ENCODE measurements around the gene GNG10.

GNG10 gene

DNA sequence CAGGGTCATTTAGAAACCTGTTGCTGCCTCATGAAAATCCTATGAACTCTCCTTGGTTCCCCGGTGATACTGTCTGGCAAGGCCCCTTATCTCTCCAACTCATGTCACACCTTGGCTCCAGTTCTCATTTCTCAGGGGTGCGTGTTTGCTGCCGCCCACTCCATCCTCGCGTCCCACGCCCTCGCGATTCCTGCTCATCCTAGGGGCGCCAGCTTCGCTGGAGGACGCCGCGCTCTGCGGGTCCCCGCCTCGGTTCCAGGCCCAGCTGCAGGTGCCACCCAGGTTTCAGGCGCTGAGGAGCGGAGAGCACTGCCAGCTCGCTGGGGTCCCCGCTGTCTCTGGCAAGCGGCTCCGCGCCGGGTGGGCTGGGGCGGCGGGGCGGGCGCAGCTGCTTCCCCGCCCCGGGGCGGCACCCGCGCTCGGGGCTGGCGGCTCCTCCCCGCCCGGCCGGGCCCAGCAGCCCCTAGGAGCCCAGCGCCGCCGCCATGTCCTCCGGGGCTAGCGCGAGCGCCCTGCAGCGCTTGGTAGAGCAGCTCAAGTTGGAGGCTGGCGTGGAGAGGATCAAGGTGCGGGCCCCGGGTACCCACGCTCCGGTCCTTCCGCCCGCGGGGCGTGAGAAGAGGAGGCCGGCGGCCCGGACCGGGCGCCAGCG lies at the start of gene GNG10:
Gene GNG10, plus strand, starts transcription at position 456 of the 652 bp plus-strand sequence. Its CDS starts 30 bp downstream, at position 486.
- TF ChIP-seq, protein P1, sequence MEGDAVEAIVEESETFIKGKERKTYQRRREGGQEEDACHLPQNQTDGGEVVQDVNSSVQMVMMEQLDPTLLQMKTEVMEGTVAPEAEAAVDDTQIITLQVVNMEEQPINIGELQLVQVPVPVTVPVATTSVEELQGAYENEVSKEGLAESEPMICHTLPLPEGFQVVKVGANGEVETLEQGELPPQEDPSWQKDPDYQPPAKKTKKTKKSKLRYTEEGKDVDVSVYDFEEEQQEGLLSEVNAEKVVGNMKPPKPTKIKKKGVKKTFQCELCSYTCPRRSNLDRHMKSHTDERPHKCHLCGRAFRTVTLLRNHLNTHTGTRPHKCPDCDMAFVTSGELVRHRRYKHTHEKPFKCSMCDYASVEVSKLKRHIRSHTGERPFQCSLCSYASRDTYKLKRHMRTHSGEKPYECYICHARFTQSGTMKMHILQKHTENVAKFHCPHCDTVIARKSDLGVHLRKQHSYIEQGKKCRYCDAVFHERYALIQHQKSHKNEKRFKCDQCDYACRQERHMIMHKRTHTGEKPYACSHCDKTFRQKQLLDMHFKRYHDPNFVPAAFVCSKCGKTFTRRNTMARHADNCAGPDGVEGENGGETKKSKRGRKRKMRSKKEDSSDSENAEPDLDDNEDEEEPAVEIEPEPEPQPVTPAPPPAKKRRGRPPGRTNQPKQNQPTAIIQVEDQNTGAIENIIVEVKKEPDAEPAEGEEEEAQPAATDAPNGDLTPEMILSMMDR (conservative IDR thresholded peaks at IDR 0.05): no peak

GRCh38 chr9:111613436-111614040 lies 47.9 kb upstream of the GNG10 start:
- TF ChIP-seq, protein P1 (conservative IDR thresholded peaks at IDR 0.05): no peak; the same call in 1 of the 2 replicates
- peak overlapping the region; percentile 73; the same call in 1 of the 2 replicates for H3K27ac ChIP-seq

More for the DNA sequence above, at the start of gene GNG10:
- H3K27ac ChIP-seq: peak within 1 kb of the TSS; percentile 87

DNA sequence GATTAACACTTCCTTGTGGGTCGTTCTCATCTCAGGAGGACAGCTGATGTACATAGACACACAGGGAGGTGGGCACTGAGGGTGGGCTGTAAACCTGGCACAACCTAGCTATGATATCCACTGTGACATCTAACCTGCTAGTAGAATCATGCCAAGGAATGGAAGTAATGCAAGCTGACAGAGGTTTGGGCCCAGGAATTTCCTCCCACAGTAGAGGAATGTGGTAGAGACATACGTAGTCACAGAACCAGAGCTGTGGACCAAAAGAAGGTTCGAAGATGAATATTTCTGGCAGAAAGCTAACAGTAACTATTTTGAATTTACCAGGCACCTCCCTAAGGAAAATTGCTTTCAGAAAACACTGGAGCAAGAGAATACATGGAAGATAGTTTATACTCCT lies 45.5 kb upstream of the GNG10 start:
- TF ChIP-seq, protein P1 (conservative IDR thresholded peaks at IDR 0.05): no peak
- peak overlapping the region; percentile 84 for H3K27ac ChIP-seq

DNA sequence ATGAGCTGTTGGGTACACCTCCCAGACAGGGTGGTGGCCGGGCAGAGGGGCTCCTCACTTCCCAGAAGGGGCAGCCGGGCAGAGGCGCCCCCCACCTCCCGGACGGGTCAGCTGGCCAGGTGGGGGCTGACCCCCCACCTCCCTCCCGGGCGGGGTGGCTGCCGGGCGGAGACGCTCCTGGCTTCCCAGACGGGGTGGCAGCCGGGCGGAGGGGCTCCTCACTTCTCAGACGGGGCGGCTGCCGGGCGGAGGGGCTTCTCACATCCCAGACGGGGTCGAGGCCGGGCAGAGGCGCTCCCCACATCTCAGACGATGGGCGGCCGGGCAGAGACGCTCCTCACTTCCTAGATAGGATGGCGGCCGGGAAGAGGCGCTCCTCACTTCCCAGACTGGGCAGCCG lies 44.1 kb upstream of the GNG10 start:
- peak overlapping the region; percentile 84 for H3K27ac ChIP-seq

GRCh38 chr9:111621895-111622480 lies 39.4 kb upstream of the GNG10 start:
- peak overlapping the region; percentile 75 for H3K27ac ChIP-seq
- TF ChIP-seq, protein P1 (conservative IDR thresholded peaks at IDR 0.05): peak; percentile 100

- TF ChIP-seq, protein P1 (conservative IDR thresholded peaks at IDR 0.05): no peak
- peak overlapping the region; percentile 75; the same call in 1 of the 2 replicates for H3K27ac ChIP-seq
These were observed 38.8 kb upstream of the GNG10 start for GRCh38 chr9:111622626-111623025.

DNA sequence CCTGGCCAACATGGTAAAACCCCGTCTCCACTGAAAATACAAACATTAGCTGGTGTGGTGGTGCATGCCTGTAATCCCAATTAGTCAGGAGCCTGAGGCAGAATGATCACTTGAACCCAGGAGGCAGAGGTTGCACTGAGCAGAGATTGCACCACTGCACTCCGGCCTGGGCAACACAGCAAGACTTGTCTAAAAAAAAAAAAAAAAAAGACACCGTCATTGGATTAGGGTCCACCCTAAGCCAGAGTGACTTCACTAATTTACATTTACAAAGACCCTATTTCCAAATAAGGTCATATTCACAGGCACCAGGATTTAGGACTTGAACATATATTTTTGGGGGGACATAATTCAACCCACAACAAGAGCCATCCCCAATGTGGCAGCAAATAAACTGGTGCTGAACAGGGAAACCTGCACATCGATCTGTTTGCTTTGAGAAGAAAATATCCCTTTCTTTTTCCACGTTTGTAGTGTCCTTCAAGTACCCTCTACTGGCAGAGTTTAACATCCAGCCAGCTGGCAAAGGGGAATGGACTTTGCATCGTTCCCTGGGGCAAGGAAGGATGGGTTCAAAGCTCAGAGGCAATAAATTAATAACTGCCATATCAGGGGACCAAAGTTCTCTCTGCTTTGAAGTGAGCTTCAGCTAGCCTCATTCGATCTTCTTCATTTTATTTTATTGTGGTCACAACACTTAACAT lies 34.0 kb upstream of the GNG10 start:
- H3K27ac ChIP-seq: no peak overlapping the region
- TF ChIP-seq, protein P1 (conservative IDR thresholded peaks at IDR 0.05): 0 out of 2 replicates have a peak, but pooled peaks have one; percentile 32

All from VCaP (cell line).